Measurements from ENCODE around the gene MAJIN. TPM values are rescaled to one million over a fixed set of nuclear protein-coding genes. Genes with fewer than 3 reads are reported as not detected.

MAJIN gene
- total and polyA plus RNA-seq, 9 of the 15 experiments (the other 6 are each of a cell fraction or from before 2014, with no cell fraction given), result 0.17 to 0.83 (median 0.24) TPM; not detected in 2

- TF ChIP-seq GTF3C2 (IDR thresholded peaks at IDR 0.05; ENCODE audit: borderline replicate concordance, extremely low read depth, insufficient read length) (no peak), KDM1A (IDR thresholded peaks at IDR 0.05) (peak in 1 of 2 experiments; percentile 70; a peak in 2 of 4 replicates)
These were observed 37.8 kb downstream of the MAJIN start (continued) for GRCh38 chr11:64933935-64934681.

GRCh38 chr11:64933213-64933934 is 38.5 kb downstream of the MAJIN start:
- H3K79me2 ChIP-seq (ENCODE audit: control insufficient read depth, insufficient read depth, low read length), result no peaks in the 10 kb centered on the region
- H3K9ac ChIP-seq (ENCODE audit: insufficient read depth in 1 of 2, low read depth in 2 of 2, low read length in 2 of 2), result peak overlapping the region in 1 of 2 experiments; percentile 63; a peak in 2 of 4 replicates
- no TSS peak for BruUV-seq (replicated peaks)
- DNase-seq (ENCODE audit: extremely low read depth in 1 of 4, low spot score in 3 of 4) (no peak), FAIRE-seq (no peak), ATAC-seq (peak; percentile 39)
- ChIA-PET CTCF (ENCODE audit: low intra/inter-chr PET ratio) (no interaction called here), POLR2A (interaction anchor here (1.9 kb wide), 1 partner anchor 9 kb away, joined by 14 read pairs; the partner anchor contains the start of gene PPP2R5B)
- no peak overlapping the region for H3K4me3 ChIP-seq
- peaks cover 7% of the 10 kb centered on the region; the same call in 1 of the 3 replicates for H3K36me3 ChIP-seq (ENCODE audit: control insufficient read depth, insufficient read depth, low read length)
- H2AFZ ChIP-seq (ENCODE audit: low read depth, low read length), result no peak overlapping the region
- no peak overlapping the region for H3K4me2 ChIP-seq (ENCODE audit: insufficient read depth, low read length)
- H3K27ac ChIP-seq (ENCODE audit: extremely low read depth, low read depth, low read length), result no peak overlapping the region
- 73% methylated on average over 10 of the region's 12 CpGs for WGBS (ENCODE audit: insufficient coverage, low coverage, missing lambda C conversion rate)
- no peaks in the 10 kb centered on the region for H3K9me3 ChIP-seq (replicated peaks; ENCODE audit: control insufficient read depth, insufficient read depth, low read depth, low read length)
- H4K20me1 ChIP-seq (replicated peaks; ENCODE audit: control insufficient read depth, insufficient read depth, low read length), result no peaks in the 10 kb centered on the region; the same call in 1 of the 2 replicates
- no peak for TF ChIP-seq XRCC3 (IDR thresholded peaks at IDR 0.05)
- no peak for TF ChIP-seq ZBTB11 (CRISPR knock-in tag; IDR thresholded peaks at IDR 0.05)
- TF ChIP-seq ASH1L (IDR thresholded peaks at IDR 0.05; ENCODE audit: borderline replicate concordance, low read depth, partially characterized antibody), result no peak
- no peak for TF ChIP-seq TRIM28 (IDR thresholded peaks at IDR 0.05)
- TF ChIP-seq RHOXF2B (CRISPR knock-in tag; conservative IDR thresholded peaks at IDR 0.05), result no peak
- no peak for TF ChIP-seq MCM3 (IDR thresholded peaks at IDR 0.05)
- peaks cover 8 to 28% of the 10 kb centered on the region in 2 experiments; a peak in 4 of 5 replicates for H3K4me1 ChIP-seq (replicated peaks in 1 of 2; ENCODE audit: control insufficient read depth in 2 of 2, insufficient read depth in 2 of 2, low read length in 2 of 2)
- H3K9me1 ChIP-seq (ENCODE audit: control insufficient read depth, insufficient read depth, low read length), result no peaks in the 10 kb centered on the region
- intact Hi-C loops (cut with micrococcal nuclease), result no loop called here
- no peaks in the 10 kb centered on the region for H3K27me3 ChIP-seq (ENCODE audit: control insufficient read depth in 2 of 2, insufficient read depth in 2 of 2, low read length in 2 of 2)
- in situ Hi-C loops (cut with MboI), result no loop called here

Measured in K562 (cell line).